B cell (primary cell): ENCODE results near the gene RANBP9. TPM values are rescaled to one million over a fixed set of nuclear protein-coding genes. Genes with fewer than 3 reads are reported as not detected.

ENCODE experiments used
- ATAC-seq: fragments of 200-7000 bp; cut with Tn5 transposase; one replicate; pipeline ENCODE4 v1.10.0; 2021; ENCODE audit warnings: low read depth, mild to moderate bottlenecking, moderate number of reproducible peaks, moderate library complexity
- CTCF ChIA-PET: fragments of 350-600 bp; sonication (Branson Sonifier 250); formaldehyde crosslinking; loops from one replicate; lab custom pipeline; 2021; ENCODE audit warnings: antibody characterized with exemption, inconsistent platforms; lab: Charles Lee
- POLR2A ChIA-PET: fragments of 350-600 bp; sonication (Branson Sonifier 250); formaldehyde crosslinking; loops from one replicate; lab custom pipeline; 2021; ENCODE audit warnings: antibody characterized with exemption; lab: Charles Lee
- DNase-seq: peaks from one replicate; pipeline ENCODE4 v3.0.0; 2013
- H2AFZ ChIP-seq: 2 replicates; pipeline ENCODE4 v1.6.1; 2012; ENCODE audit warnings: mild to moderate bottlenecking, low read depth, low read length; ENCODE audit not compliant: insufficient read depth, poor library complexity, severe bottlenecking
- H3K27ac ChIP-seq, 2 donors: 1 replicate in 1 of 2; 2 replicates in 1 of 2; pipeline ENCODE4 v1.5.1; 2012 to 2013; ENCODE audit warnings: low read length in 2 of 2, mild to moderate bottlenecking in 2 of 2, moderate library complexity in 1 of 2
- H3K27me3 ChIP-seq, 4 experiments: fragments of 200-600 bp in 1 of 4; sonication (generic) in 1 of 4; replicated peaks in 1 of 4; 1 replicate in 2 of 4; 2 replicates in 2 of 4; pipeline versions ENCODE4 v1.6.1 to v1.7.0; 2013 to 2016; ENCODE audit warnings: low read length in 3 of 4, mild to moderate bottlenecking in 2 of 4, mixed read lengths in 1 of 4, moderate library complexity in 1 of 4; ENCODE audit not compliant: insufficient read depth in 4 of 4, control insufficient read depth in 3 of 4; ENCODE audit errors: control extremely low read depth in 1 of 4
- H3K36me3 ChIP-seq, 2 experiments: replicated peaks in 1 of 2; 1 replicate in 1 of 2; 2 replicates in 1 of 2; pipeline versions ENCODE4 v1.6.1 to v1.7.1; 2013; ENCODE audit warnings: low read length in 1 of 2; ENCODE audit not compliant: insufficient read depth in 2 of 2, control insufficient read depth in 1 of 2; ENCODE audit errors: control extremely low read depth in 1 of 2, extremely low read depth in 1 of 2
- H3K4me1 ChIP-seq, 2 donors: fragments of 200-600 bp in 1 of 2; sonication (generic) in 1 of 2; 1 replicate in 1 of 2; 2 replicates in 1 of 2; pipeline versions ENCODE4 v1.5.1 to v1.6.1; 2013 to 2017; ENCODE audit warnings: low read length in 2 of 2; ENCODE audit not compliant: control insufficient read depth in 2 of 2, insufficient read depth in 2 of 2
- H3K4me2 ChIP-seq: replicated peaks from 2 replicates; pipeline ENCODE3; 2012; ENCODE audit warnings: mild to moderate bottlenecking, low read depth, low read length; ENCODE audit not compliant: poor library complexity, severe bottlenecking
- H3K4me3 ChIP-seq, 5 experiments: fragments of 200-600 bp in 1 of 5; sonication (generic) in 1 of 5; 1 replicate in 3 of 5; 2 replicates in 2 of 5; pipeline versions ENCODE4 v1.5.1 to v1.7.0; 2011 to 2016; ENCODE audit warnings: low read length in 4 of 5, mild to moderate bottlenecking in 4 of 5, low read depth in 2 of 5, control low read depth in 1 of 5, moderate library complexity in 1 of 5; ENCODE audit not compliant: insufficient read depth in 1 of 5; ENCODE audit errors: control extremely low read depth in 1 of 5, extremely low read depth in 1 of 5
- H3K79me2 ChIP-seq: fragments of 200-600 bp; sonication (generic); one replicate; pipeline ENCODE4 v1.6.0; 2016; ENCODE audit warnings: low read length; ENCODE audit not compliant: control insufficient read depth, insufficient read depth
- H3K9ac ChIP-seq: fragments of 200-600 bp; sonication (generic); 2 replicates; pipeline ENCODE4 v1.6.1; 2017; ENCODE audit warnings: mild to moderate bottlenecking, low read length, moderate library complexity
- H3K9me3 ChIP-seq, 3 donors: one replicate each; pipeline versions ENCODE4 v1.6.1 to v1.7.1; 2013; ENCODE audit warnings: low read length in 2 of 3; ENCODE audit not compliant: control insufficient read depth in 2 of 3, insufficient read depth in 1 of 3; ENCODE audit errors: control extremely low read depth in 1 of 3
- H4K20me1 ChIP-seq: 2 replicates; pipeline ENCODE4 v1.6.0; 2012; ENCODE audit warnings: mild to moderate bottlenecking, low read length; ENCODE audit not compliant: insufficient read depth, control insufficient read depth, poor library complexity, severe bottlenecking
- H3K27ac Mint-ChIP-seq: one replicate; pipeline ENCODE4 v1.8.0; 2021; ENCODE audit warnings: mixed read lengths
- H3K27me3 Mint-ChIP-seq: one replicate; pipeline ENCODE4 v1.8.0; 2021; ENCODE audit warnings: mixed read lengths
- H3K4me1 Mint-ChIP-seq: one replicate; pipeline ENCODE4 v1.8.0; 2021; ENCODE audit warnings: mixed read lengths
- H3K4me3 Mint-ChIP-seq: one replicate; pipeline ENCODE4 v1.8.0; 2021; ENCODE audit warnings: mixed read lengths
- H3K9me3 Mint-ChIP-seq: one replicate; pipeline ENCODE4 v1.8.0; 2022; ENCODE audit warnings: mixed read lengths; ENCODE audit not compliant: insufficient read depth
- CTCF ChIP-seq: fragments of 200-600 bp; IDR thresholded peaks from one replicate; pipeline ENCODE4 v1.8.0; 2022; ENCODE audit warnings: antibody characterized with exemption, mild to moderate bottlenecking
- EZH2 ChIP-seq: IDR thresholded peaks from 2 replicates; pipeline ENCODE4 v1.6.1; 2012; ENCODE audit warnings: borderline replicate concordance, low read depth, mild to moderate bottlenecking, moderate library complexity, low read length; ENCODE audit not compliant: insufficient read depth, poor library complexity, severe bottlenecking
- WGBS: methylation state at CpG from one replicate; pipeline ENCODE4 v1.1.5; 2013; ENCODE audit warnings: missing lambda C conversion rate; ENCODE audit not compliant: insufficient coverage; 5-methylcytosine and 5-hydroxymethylcytosine counted together
- intact Hi-C: fragments of 100-400 bp; cut with micrococcal nuclease; formaldehyde crosslinking; loops from one replicate; pipeline ENCODE4 v1.10.0; 2022
- polyA plus RNA-seq: library from polyadenylated mRNA; depleted of rRNA; stranded (reverse); fragments of >200 nt; gene quantifications from 2 replicates; pipeline ENCODE4 v1.2.3, GENCODE V29; 2012
- total RNA-seq, 2 donors: library from RNA; stranded (reverse); fragments of 120-200 nt in 1 of 2; gene quantifications; 1 replicate in 1 of 2; 2 replicates in 1 of 2; pipeline versions ENCODE4 v1.2.3 to v1.2.4, GENCODE V29; 2013 to 2022

RANBP9 gene
- total and polyA plus RNA-seq, 2 donors (not counting 1 experiment from before 2014, with no cell fraction given) = 20.0 to 34.1 TPM

- Histone ChIP-seq H3K27ac (no peak overlapping the region), H3K9me3 (peaks cover 5 to 14% (median 9%) of the 10 kb centered on the region in 3 donors), H3K4me3 (no peak overlapping the region), H3K79me2 (peaks cover 97% of the 10 kb centered on the region), H3K9ac (no peak overlapping the region), H3K4me2 (no peak overlapping the region), H3K4me1 (no peaks in the 10 kb centered on the region), H3K27me3 (no peaks in the 10 kb centered on the region), H3K36me3 (peaks cover 0 to 5% of the 10 kb centered on the region in 2 experiments), H4K20me1 (peaks cover 34% of the 10 kb centered on the region), H2AFZ (no peak overlapping the region)
- intact Hi-C loops = no loop called here
- Mint-ChIP-seq H3K9me3 (peaks cover 10% of the 10 kb centered on the region), H3K4me3 (no peak overlapping the region), H3K27me3 (no peaks in the 10 kb centered on the region), H3K4me1 (peaks cover 44% of the 10 kb centered on the region), H3K27ac (no peak overlapping the region)
- TF ChIP-seq EZH2 (no peak), CTCF (no peak)
- ChIA-PET POLR2A (no interaction called here), CTCF (no interaction called here)
- no peak for ATAC-seq
- DNase-seq = no peak
Observed at GRCh38 chr6:13672904-13673303, 38.7 kb downstream of the RANBP9 start.

GRCh38 chr6:13671548-13672127 lies 40.0 kb downstream of the RANBP9 start:
- intact Hi-C loops = no loop called here
- no peak for TF ChIP-seq EZH2
- TF ChIP-seq CTCF = no peak

More at GRCh38 chr6:13671548-13672127, 40.0 kb downstream of the RANBP9 start:
- peaks cover 46% of the 10 kb centered on the region for H3K4me1 Mint-ChIP-seq
- CTCF ChIA-PET = no interaction called here
- WGBS = no CpG with 5 or more reads among the region's 1 CpG
- H3K27me3 Mint-ChIP-seq = no peaks in the 10 kb centered on the region
- no peak overlapping the region for H3K9ac ChIP-seq
- H3K4me2 ChIP-seq = no peak overlapping the region
- peaks cover 1 to 10% (median 6%) of the 10 kb centered on the region in 3 donors for H3K9me3 ChIP-seq
- H3K4me3 ChIP-seq = no peak overlapping the region
- no peak overlapping the region for H3K27ac ChIP-seq
- peaks cover 46% of the 10 kb centered on the region for H4K20me1 ChIP-seq
- no peak overlapping the region for H3K27ac Mint-ChIP-seq
- POLR2A ChIA-PET = no interaction called here
- no peak overlapping the region for H3K4me3 Mint-ChIP-seq
- no peaks in the 10 kb centered on the region for H3K4me1 ChIP-seq
- peaks cover 0 to 5% of the 10 kb centered on the region in 2 experiments for H3K36me3 ChIP-seq
- no peaks in the 10 kb centered on the region for H3K27me3 ChIP-seq
- peaks cover 97% of the 10 kb centered on the region for H3K79me2 ChIP-seq
- ATAC-seq (no peak), DNase-seq (no peak)
- peaks cover 9% of the 10 kb centered on the region for H3K9me3 Mint-ChIP-seq
- no peak overlapping the region for H2AFZ ChIP-seq
